DOHH2 (cell line): ENCODE results near the gene TLK2.
"Not testable (repeated sequence)": the region's sequence is repeated elsewhere in the genome, so short reads cannot be mapped to it uniquely, and the experiment has no call there.

Source experiments
- EZH2phosphoT487 ChIP-seq: fragments of 200-600 bp; sonication (generic); IDR thresholded peaks from 2 replicates; pipeline ENCODE4 v1.6.1; 2017; ENCODE audit warnings: borderline replicate concordance, mild to moderate bottlenecking, antibody characterized with exemption, low read length, moderate library complexity, mixed read lengths
- TF ChIP-seq, protein P1 (sequence below): fragments of 200-600 bp; sonication (generic); IDR thresholded peaks from one replicate; pipeline ENCODE4 v1.5.1; 2014; ENCODE audit warnings: antibody characterized with exemption, mild to moderate bottlenecking, low read depth, low read length; ENCODE audit not compliant: poor library complexity, severe bottlenecking

- TF ChIP-seq, protein P1, sequence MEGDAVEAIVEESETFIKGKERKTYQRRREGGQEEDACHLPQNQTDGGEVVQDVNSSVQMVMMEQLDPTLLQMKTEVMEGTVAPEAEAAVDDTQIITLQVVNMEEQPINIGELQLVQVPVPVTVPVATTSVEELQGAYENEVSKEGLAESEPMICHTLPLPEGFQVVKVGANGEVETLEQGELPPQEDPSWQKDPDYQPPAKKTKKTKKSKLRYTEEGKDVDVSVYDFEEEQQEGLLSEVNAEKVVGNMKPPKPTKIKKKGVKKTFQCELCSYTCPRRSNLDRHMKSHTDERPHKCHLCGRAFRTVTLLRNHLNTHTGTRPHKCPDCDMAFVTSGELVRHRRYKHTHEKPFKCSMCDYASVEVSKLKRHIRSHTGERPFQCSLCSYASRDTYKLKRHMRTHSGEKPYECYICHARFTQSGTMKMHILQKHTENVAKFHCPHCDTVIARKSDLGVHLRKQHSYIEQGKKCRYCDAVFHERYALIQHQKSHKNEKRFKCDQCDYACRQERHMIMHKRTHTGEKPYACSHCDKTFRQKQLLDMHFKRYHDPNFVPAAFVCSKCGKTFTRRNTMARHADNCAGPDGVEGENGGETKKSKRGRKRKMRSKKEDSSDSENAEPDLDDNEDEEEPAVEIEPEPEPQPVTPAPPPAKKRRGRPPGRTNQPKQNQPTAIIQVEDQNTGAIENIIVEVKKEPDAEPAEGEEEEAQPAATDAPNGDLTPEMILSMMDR = not testable (repeated sequence)
- TF ChIP-seq EZH2phosphoT487 = not testable (repeated sequence)
Observed at GRCh38 chr17:62546066-62546465, 67.4 kb downstream of the TLK2 start.
